ENCODE results near the gene IL6. TPM values are rescaled to one million over a fixed set of nuclear protein-coding genes. Genes with fewer than 3 reads are reported as not detected.
"Not testable (repeated sequence)": the region's sequence is repeated elsewhere in the genome, so short reads cannot be mapped to it uniquely, and the experiment has no call there.

IL6 gene
- total RNA-seq, 2 donors from 2014 or later, result 0.64 to 0.88 TPM

GRCh38 chr7:22700559-22701002, 26.4 kb upstream of the IL6 start:
- TF ChIP-seq CTCF (conservative IDR thresholded peaks at IDR 0.05), result no peak

GRCh38 chr7:22702516-22702915, 24.5 kb upstream of the IL6 start:
- no peak overlapping the region for H3K27ac ChIP-seq (ENCODE audit: low read depth, low read length)

More at GRCh38 chr7:22700559-22701002, 26.4 kb upstream of the IL6 start:
- Histone ChIP-seq H3K4me3 (ENCODE audit: low read length) (no peak overlapping the region), H3K4me1 (ENCODE audit: control insufficient read depth, insufficient read depth, low read length) (peaks cover 3% of the 10 kb centered on the region), H3K36me3 (ENCODE audit: control insufficient read depth, insufficient read depth, low read length) (peaks cover 37% of the 10 kb centered on the region), H3K9me3 (ENCODE audit: control insufficient read depth, low read length) (no peaks in the 10 kb centered on the region), H3K27ac (ENCODE audit: low read depth, low read length) (no peak overlapping the region), H3K27me3 (ENCODE audit: control insufficient read depth, insufficient read depth, low read length, poor library complexity, severe bottlenecking) (no peaks in the 10 kb centered on the region), H3K9ac (ENCODE audit: extremely low read depth, low read length, poor library complexity, severe bottlenecking) (no peak overlapping the region)
- peaks cover 46% of the 10 kb centered on the region for H3K36me3 Mint-ChIP-seq (ENCODE audit: low read depth)
- no peaks in the 10 kb centered on the region for H3K27me3 Mint-ChIP-seq (ENCODE audit: insufficient read depth)
- H3K9me3 Mint-ChIP-seq, result no peaks in the 10 kb centered on the region
- no peak for DNase-seq
- 91% methylated on average over 1 of the region's 1 CpG; no CpG with 5 or more reads in 1 of the 2 experiments for WGBS, 2 experiments (ENCODE audit: insufficient coverage in 1 of 2, insufficient read length in 1 of 2)
- no peak overlapping the region for H3K27ac Mint-ChIP-seq
- no peak overlapping the region for H3K4me3 Mint-ChIP-seq
- H3K4me1 Mint-ChIP-seq, result peaks cover 46% of the 10 kb centered on the region

GRCh38 chr7:22703107-22703855, 23.7 kb upstream of the IL6 start:
- not testable (repeated sequence) for H3K27me3 Mint-ChIP-seq (ENCODE audit: insufficient read depth); H3K9me3 Mint-ChIP-seq; H3K9me3 ChIP-seq (ENCODE audit: control insufficient read depth, low read length); H3K4me1 ChIP-seq (ENCODE audit: control insufficient read depth, insufficient read depth, low read length); H3K27me3 ChIP-seq (ENCODE audit: control insufficient read depth, insufficient read depth, low read length, poor library complexity, severe bottlenecking); H3K4me3 Mint-ChIP-seq; H3K27ac Mint-ChIP-seq; H3K27ac ChIP-seq (ENCODE audit: low read depth, low read length)
- peak; percentile 93 for DNase-seq
- WGBS, 2 experiments (ENCODE audit: insufficient coverage in 1 of 2, insufficient read length in 1 of 2), result 11 to 27% methylated on average over 2 to 7 of the region's 10 CpGs
- H3K9ac ChIP-seq (ENCODE audit: extremely low read depth, low read length, poor library complexity, severe bottlenecking), result peak overlapping the region; percentile 98
- H3K36me3 Mint-ChIP-seq (ENCODE audit: low read depth), result peaks cover 37% of the 10 kb centered on the region
- peak overlapping the region; percentile 92 for H3K4me3 ChIP-seq (ENCODE audit: low read length)
- peaks cover 29% of the 10 kb centered on the region for H3K4me1 Mint-ChIP-seq
- peaks cover 26% of the 10 kb centered on the region for H3K36me3 ChIP-seq (ENCODE audit: control insufficient read depth, insufficient read depth, low read length)

More at GRCh38 chr7:22702516-22702915, 24.5 kb upstream of the IL6 start:
- Mint-ChIP-seq H3K36me3 (ENCODE audit: low read depth) (peaks cover 40% of the 10 kb centered on the region), H3K27me3 (ENCODE audit: insufficient read depth) (no peaks in the 10 kb centered on the region), H3K4me1 (peaks cover 35% of the 10 kb centered on the region), H3K4me3 (no peak overlapping the region), H3K27ac (no peak overlapping the region), H3K9me3 (no peaks in the 10 kb centered on the region)
- H3K9me3 ChIP-seq (ENCODE audit: control insufficient read depth, low read length), result no peaks in the 10 kb centered on the region
- WGBS, 2 experiments (ENCODE audit: insufficient coverage in 1 of 2, insufficient read length in 1 of 2), result 80 to 91% methylated on average over 3 to 4 of the region's 4 CpGs
- peaks cover 26% of the 10 kb centered on the region for H3K36me3 ChIP-seq (ENCODE audit: control insufficient read depth, insufficient read depth, low read length)
- TF ChIP-seq CTCF (conservative IDR thresholded peaks at IDR 0.05), result no peak
- no peaks in the 10 kb centered on the region for H3K27me3 ChIP-seq (ENCODE audit: control insufficient read depth, insufficient read depth, low read length, poor library complexity, severe bottlenecking)
- DNase-seq, result no peak
- peak overlapping the region; percentile 62 for H3K4me3 ChIP-seq (ENCODE audit: low read length)
- H3K4me1 ChIP-seq (ENCODE audit: control insufficient read depth, insufficient read depth, low read length), result peaks cover 3% of the 10 kb centered on the region
- H3K9ac ChIP-seq (ENCODE audit: extremely low read depth, low read length, poor library complexity, severe bottlenecking), result no peak overlapping the region

- Mint-ChIP-seq H3K4me1 (peaks cover 22% of the 10 kb centered on the region), H3K36me3 (ENCODE audit: low read depth) (peaks cover 28% of the 10 kb centered on the region)
- H3K9me3 Mint-ChIP-seq; DNase-seq; H3K27ac ChIP-seq (ENCODE audit: low read depth, low read length); H3K27me3 ChIP-seq (ENCODE audit: control insufficient read depth, insufficient read depth, low read length, poor library complexity, severe bottlenecking); H3K4me1 ChIP-seq (ENCODE audit: control insufficient read depth, insufficient read depth, low read length); H3K4me3 Mint-ChIP-seq; H3K9me3 ChIP-seq (ENCODE audit: control insufficient read depth, low read length); H3K27ac Mint-ChIP-seq; H3K27me3 Mint-ChIP-seq (ENCODE audit: insufficient read depth): not testable (repeated sequence)
- peaks cover 21% of the 10 kb centered on the region for H3K36me3 ChIP-seq (ENCODE audit: control insufficient read depth, insufficient read depth, low read length)
- H3K9ac ChIP-seq (ENCODE audit: extremely low read depth, low read length, poor library complexity, severe bottlenecking), result peak overlapping the region; percentile 98
- WGBS, 2 experiments (ENCODE audit: insufficient coverage in 1 of 2, insufficient read length in 1 of 2), result 24 to 49% methylated on average over 12 to 17 of the region's 17 CpGs
- H3K4me3 ChIP-seq (ENCODE audit: low read length), result peak overlapping the region; percentile 92
Observed at GRCh38 chr7:22703978-22704610, 22.9 kb upstream of the IL6 start.

GRCh38 chr7:22704722-22705121, 22.3 kb upstream of the IL6 start:
- H3K27me3 ChIP-seq (ENCODE audit: control insufficient read depth, insufficient read depth, low read length, poor library complexity, severe bottlenecking); H3K27ac ChIP-seq (ENCODE audit: low read depth, low read length); H3K27ac Mint-ChIP-seq; H3K9me3 Mint-ChIP-seq; H3K27me3 Mint-ChIP-seq (ENCODE audit: insufficient read depth); H3K4me3 Mint-ChIP-seq; DNase-seq; H3K9me3 ChIP-seq (ENCODE audit: control insufficient read depth, low read length); H3K4me1 ChIP-seq (ENCODE audit: control insufficient read depth, insufficient read depth, low read length): not testable (repeated sequence)
- peaks cover 28% of the 10 kb centered on the region for H3K4me1 Mint-ChIP-seq
- Histone ChIP-seq H3K4me3 (ENCODE audit: low read length) (peak overlapping the region; percentile 92), H3K36me3 (ENCODE audit: control insufficient read depth, insufficient read depth, low read length) (peaks cover 21% of the 10 kb centered on the region), H3K9ac (ENCODE audit: extremely low read depth, low read length, poor library complexity, severe bottlenecking) (peak overlapping the region; percentile 98)
- 19 to 61% methylated on average over 5 to 6 of the region's 6 CpGs for WGBS, 2 experiments (ENCODE audit: insufficient coverage in 1 of 2, insufficient read length in 1 of 2)
- H3K36me3 Mint-ChIP-seq (ENCODE audit: low read depth), result peaks cover 25% of the 10 kb centered on the region

All from endodermal cell (in vitro differentiated cells).